Stimulated activated CD8-positive, alpha-beta memory T cell treated with anti-CD3 and anti-CD28 coated beads, Interleukin-15, amount 100 ng/mL, for 24 hours (primary cell): ENCODE measurements around the gene FLT1.

ENCODE experiments used
- DNase-seq: peaks from one replicate; pipeline ENCODE4 v3.0.0-alpha.2; 2020; ENCODE audit warnings: low read depth

The FLT1 gene

DNA sequence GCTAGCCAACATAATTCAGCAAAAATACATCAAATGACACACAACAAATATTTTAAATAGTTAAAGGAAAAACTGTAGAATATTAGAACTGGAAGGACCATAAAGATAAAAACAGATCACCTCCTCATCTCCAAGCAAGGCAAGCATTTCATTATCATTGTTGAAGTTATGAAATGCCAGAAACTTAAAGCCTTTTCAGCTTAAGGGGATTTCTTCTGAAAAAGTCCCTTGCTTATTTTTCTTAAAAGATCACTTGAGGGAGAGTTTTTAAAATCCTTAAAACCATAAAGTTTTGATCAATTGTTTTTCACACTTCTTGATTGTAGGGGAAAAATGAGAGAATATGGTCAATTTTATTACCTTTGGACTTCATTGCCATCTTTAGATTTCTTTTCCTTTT is 37.4 kb downstream of the FLT1 start:
- no peak for DNase-seq

DNA sequence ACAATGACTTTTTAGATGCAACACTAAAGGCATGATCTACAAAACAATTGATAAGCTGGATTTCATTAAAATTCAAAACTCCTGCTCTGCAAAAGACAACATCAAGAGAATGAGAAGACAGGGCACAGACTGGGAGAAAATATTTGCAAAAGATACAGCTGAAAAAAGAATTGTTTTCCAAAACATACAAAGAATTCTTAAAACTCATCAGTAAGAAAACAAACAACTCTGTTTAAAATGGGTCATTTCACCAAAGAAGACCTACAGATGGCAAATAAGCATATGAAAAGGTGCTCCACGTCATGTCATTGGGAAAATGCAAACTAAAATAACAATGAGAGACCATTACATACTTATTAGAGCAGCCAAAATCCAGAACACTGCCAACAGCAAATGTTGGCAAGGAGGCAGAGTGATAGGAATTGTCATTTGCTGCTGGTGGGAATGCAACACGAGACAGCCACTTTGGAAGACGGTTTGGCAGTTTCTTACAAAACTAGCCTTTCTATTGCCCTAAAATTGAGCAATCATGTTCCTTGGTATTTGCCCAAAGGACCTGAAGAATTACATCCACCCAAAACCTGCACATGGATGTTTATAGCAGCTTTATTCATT is 39.2 kb downstream of the FLT1 start:
- DNase-seq: no peak

DNA sequence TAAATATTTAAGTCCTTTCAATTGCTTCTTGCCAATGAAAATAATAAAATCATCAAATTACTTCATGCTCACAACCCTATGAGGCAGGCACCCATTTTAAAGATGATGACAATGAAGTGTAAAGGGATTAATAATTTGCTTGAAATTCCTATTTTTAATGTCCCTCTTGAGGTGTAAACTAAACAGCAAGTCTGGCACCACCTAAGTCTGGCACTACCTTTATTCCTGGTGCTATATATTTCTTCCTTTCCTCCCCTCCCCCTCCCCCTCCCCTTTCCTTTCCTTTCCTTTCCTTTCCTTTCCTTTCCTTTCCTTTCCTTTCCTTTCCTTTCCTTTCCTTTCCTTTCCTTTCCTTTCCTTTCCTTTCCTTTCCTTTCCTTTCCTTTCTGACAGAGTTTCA is 42.2 kb downstream of the FLT1 start:
- no peak for DNase-seq

DNA sequence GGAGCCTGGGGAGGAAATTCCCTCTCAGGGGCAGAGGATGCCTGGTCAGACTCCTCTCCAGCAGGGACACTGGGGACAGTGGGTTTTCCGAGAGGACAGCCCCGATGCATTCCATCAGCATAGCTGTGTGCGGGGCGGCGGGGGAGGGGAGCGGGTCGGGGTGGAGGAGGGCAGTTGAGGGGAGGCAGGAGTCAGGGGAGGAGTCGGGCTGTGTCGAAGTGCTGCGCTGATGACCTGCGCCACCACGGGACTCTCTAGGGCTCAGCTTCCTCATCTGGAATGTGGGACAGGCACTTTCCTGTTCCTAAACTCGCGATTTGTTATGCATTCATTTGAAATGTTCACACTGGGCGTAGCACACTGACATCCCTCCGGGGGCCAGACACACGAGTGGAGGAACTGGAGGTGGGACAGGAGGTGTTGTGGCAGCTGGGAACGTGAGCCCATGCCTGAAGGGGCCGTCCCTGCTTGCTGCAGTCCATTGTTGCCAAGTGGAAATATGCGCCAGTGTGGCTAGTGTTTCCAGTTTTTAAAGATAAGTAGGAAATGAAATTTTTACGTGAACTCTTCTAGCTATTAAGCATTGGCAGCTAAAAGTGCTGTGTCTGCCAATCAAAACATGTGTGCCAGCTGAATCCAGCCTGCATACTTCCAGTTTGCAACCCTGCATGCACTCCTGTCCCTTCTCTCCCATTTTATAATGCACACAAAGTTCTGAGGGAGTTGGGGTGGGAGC is 43.3 kb downstream of the FLT1 start:
- DNase-seq: no peak

DNA sequence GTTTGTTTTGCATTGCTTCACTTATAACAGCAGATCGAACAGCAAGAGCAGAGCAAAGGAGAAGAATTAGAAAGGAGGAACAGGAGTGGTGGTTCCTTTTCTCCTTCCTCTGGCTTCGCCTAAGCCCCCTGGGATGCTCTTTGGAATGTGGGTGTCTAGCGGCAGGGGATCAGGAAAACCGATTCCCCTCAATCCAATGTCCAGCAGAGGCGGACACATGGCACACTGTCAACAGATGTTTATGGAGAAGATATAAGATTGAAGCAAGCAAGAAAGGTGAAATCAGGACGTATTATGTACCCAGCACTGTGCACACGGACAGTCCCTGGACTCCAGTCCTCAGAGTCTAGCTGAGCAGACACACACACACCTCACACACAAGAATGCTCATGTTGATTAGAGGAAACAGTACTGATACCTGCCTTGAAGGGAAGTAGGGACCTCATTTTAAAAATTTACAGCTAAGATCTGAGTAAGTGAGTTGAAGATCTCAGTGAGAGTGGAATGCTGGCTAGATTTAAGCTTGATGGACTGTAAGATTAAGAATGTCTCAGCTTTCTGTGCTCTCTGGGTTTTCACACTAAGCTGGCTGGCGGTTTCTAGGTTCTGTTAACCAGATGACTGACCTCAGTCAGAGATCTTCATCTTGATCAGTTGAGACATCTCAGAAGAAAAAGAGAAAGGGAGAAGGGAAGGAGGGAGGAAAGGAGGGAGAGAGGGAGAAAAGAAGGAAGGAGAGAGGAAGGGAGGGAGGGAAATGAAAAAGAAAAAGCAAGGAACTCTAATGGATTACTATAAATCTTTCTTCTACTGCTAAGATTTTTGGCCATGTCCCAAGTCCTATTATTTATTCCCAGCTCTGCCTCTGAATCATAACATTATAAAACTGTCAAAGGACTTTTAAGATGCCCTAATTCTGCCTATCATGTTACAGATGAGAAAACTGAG is 44.8 kb downstream of the FLT1 start:
- DNase-seq: no peak

DNA sequence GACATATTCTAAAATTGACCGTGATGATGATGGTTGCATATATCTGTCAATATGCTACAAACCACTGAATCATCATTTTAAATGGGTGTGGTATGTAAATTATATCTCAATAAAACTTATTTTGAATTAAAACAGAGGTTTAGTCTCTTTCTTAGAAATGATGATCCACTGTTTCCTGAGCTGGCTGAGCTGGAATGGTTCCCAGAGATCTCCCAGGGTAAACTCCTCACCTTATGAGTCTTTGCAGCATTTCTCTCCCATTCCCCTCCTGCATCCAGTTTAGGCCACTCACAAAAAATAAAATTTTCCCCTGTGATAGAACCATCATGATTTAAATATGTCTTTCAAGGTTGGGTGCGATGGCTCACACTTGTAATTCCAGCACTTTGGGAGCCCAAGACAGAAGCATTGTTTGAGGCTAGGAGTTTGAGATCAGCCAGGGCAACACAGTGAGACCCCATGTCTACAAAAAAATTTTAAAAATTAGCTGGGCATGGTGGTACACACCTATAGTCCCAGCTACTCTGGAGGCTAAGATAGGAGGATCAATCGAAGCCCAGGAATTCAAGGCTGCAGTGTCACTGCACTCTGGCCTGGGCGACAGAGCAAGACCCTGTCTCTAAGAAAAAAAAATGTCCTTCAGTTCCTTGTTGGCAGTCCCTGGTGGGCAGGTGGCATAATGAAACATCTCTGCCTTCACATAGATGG is 46.1 kb downstream of the FLT1 start:
- DNase-seq: no peak

DNA sequence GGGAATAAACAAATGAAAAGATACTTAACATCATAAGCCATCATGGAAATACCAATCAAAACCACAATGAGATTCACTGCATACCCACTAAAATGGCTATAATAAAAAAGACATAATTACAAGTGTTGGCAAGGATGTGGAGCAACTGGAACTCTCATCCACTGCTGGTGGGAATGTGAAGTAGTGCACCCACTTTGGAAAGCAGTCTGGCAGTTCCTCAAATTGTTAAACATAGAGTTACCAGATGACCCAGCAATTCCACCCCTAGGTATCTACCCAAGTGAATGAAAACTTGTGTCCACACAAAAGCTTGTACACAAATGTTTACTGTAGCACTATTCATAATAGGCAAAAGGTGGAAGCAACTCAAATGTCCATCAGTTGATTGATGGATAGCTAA is 46.9 kb downstream of the FLT1 start:
- no peak for DNase-seq

DNA sequence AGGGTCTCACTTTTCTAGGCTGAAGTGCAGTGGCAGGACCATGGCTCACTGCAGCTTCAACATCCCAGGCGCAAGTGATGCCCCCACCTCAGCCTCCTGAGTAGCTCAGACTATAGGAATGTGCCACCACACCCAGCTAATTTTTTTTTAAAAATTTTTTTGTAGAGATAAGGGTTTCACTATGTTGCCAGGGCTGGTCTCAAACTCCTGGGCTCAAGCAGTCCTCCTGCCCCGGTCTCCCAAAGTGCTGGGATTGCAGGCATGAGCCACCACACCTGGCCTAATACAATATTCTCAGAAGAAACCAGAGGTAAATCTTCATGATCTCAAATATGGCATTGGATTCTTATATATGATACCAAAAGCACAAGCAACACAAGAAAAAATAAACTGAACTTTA is 47.7 kb downstream of the FLT1 start:
- no peak for DNase-seq

DNA sequence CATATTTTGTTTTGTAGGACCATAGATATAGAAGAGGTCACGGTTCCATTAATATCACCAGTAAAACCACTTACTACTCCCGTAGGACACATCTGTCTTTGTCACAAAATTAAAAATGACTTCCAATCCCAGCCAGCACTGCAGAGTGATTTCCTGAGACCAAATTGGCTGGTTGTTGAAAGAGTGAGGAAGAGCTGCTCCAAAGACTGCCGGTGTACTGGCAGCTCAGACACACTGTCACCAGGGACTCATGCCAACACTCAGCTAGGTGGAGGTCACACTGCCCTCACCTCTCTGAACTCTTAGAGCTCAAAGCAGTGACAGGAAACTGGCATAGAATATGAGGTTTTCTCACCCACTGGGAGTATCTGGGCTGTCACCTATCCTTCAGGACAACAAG is 52.1 kb downstream of the FLT1 start:
- DNase-seq: no peak

DNA sequence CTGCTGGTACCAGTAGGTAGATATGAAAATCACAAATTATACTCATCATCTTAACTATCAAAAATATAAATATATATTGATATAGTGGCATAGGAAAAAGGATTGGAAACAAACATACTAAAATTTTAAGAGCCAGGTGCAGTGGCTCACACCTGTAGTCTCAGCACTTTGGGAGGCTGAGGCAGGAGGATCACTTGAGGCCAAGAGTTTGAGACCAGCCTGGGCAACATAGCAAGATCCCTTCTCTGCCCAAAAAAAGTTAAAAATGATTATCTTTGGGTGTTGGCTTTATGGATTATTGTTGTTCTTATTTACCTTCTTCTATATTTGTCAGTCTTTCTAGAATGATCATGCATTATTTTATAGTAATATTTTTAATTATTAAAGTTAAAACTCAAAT is 53.4 kb downstream of the FLT1 start:
- no peak for DNase-seq

DNA sequence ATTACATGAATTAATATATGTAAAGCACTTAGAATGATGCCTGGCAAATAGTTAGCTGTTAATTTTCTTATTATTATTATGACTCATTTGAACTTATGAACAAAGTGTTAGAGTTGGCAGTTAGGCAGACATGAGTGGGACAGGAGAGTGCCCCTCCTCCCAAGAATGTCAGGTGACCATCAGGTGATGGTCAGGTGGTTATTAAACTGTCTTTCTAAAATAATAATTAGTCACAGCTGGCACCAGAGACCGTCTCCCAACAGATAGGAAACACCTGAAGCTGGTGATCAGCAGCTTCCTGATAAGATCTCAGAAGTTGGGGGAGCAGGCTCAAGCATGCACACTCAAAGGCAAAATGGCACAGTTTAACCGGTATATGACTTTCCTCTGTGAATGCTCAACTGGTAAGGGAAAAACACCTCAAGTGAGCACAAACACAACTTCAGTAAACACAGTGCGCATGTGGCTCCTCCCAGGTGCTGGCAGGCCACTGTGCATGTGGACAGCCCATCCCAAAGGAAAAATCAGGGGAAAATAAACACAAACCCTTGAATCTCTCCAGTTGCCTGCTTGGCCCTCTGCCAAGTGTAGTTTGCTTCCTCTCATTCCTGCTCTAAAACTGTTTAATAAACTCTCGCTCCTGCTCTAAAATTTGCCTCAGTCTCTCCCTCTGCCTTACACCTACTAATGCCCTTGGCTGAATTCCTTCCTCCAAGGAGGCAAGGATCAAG is 54.0 kb downstream of the FLT1 start:
- no peak for DNase-seq

DNA sequence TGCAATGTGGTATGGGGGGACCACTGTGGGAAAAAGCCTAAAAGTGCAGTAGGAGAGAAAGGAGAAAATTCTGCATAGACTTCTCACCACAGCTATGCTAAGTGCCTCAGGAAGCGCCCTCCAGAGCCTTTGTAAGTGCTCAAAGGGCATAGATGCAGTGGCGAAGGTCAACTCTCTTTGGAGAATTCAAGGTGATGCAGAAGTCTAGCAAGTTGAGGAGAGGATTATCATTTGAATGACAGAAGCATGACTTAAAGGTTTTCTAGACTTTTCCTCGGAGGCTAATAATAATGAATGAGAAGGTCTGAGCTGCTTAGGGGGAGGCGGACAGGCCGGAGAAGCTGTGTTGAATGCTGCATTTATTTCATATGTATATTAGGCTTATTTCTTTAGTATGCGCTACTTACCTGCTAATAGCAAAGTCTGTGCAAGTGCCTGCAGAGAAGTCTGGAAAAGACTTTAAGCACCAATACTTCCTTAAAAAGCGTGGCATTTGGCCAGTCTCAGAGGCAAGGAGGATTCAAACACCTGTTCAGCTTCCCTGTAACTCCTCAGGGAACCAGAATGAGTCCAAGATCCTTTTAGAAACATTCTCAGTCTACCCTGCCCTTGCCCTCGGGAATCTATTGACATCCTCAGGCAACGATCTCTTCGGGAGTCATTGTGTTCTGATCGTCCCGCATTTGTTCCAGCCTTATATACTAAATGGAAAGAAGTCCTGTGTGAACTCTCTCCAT is 56.2 kb downstream of the FLT1 start:
- no peak for DNase-seq

DNA sequence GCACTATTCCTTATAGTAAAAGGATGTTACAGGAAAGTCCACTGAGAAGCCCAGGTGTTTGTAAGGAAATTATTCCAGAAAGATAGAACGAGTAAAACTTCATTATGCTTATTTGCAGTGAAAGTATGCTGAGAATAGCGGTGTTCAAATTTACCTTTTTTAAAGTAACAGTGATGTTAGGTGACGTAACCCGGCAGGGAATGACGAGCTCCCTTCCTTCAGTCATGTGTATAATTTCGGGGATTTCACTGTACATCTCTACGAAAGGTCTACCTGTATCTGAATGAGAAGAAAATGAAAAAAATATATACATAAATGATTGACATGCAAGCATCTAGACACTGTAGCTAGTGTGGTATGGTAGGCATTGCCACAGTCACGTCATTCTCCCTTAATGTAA is 56.9 kb downstream of the FLT1 start:
- no peak for DNase-seq

DNA sequence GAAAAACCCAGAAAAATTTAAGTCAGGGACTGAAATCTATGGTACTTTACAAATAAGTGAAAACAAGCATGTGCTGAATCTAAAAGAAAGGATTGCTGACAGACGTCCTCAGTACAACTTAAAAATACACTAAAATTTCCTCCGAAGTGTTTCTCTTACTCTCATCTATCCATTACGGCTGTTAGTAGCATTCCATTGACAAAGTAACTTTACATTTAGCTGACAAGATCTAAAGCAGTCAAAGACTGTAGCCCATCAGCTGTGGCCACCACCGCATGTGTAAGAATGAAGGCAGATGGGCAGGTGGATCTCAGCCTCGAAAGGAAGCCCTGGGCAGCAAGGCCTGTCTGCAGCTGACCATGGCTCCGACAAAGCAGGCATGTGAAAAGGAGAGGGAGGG is 59.0 kb downstream of the FLT1 start:
- no peak for DNase-seq

DNA sequence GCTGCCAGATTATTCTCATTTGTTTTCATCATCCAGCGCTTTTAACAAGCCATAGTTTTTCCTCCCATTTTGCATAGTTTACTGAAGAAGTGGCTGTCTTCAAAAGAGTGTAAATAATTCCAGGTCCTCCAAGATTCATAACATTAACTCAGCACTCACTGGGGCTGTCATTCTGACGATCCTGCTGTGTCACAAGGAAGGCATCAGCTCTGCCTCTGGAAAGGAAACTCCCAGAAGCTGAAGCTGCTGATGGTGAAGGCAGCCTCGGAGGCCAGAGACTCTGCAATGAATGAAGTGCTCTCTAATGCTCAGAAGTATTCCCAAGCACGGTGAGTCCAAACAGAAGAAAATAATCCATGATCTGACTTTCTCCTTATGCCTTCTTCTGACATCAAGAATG is 60.0 kb downstream of the FLT1 start:
- no peak for DNase-seq

DNA sequence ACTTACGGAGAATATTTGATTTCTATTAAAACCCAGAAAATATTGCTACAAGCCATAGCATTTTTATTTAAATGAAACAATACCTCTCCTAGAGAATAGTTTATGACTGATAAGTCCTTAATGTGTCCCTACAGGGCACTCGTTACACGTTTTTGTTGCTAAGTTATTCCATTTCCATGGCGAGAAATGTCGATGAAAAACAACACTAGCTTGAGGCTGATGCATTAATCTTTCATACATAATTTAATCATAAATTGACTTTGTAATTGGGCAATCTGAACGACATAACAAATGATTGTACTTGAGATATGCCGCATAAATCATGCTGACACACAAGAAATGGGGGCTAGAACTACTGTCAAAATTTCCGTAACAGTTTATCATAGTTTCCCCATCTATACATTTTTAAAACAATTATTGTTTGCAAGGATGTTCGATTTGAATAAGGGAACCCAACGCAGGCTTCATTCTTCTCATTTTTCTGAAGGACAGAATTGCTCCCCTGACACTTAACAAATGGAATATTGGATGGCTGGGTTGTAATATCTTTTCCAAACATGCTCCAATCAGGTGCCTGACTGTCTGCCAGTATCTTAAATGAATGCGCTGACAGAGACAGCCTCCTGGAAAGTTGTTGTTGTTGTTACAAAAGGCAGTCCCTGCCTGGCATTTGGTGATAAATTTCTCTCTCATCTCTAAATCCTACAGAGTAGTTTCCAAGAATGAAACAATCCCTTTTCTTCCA is 61.9 kb downstream of the FLT1 start:
- no peak for DNase-seq

DNA sequence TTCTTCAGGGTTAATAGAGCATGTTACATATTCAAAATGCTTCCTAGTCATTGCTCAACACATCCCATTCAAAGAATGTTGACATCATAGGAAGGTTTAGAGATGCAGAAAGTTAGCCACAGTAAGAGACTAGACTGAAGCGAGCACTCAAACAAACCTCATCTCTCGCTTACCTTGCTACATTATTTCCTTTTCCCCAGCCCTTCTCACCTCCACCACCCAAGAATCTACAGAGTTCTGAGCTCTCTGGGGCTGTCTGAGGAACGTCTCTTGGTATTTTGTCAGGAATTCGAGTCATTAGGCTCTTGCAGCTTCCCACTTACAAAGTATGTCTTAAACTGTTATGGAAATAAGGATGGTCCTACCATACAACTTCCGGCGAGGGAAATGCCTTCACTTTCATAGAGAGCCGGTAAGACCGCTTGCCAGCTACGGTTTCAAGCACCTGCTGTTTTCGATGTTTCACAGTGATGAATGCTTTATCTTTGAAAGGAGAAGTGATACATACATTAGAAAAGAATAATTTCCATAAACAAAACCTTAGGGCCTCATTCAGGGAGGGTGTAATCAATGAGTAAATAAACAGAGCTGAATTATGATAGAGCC is 65.1 kb downstream of the FLT1 start:
- no peak for DNase-seq

DNA sequence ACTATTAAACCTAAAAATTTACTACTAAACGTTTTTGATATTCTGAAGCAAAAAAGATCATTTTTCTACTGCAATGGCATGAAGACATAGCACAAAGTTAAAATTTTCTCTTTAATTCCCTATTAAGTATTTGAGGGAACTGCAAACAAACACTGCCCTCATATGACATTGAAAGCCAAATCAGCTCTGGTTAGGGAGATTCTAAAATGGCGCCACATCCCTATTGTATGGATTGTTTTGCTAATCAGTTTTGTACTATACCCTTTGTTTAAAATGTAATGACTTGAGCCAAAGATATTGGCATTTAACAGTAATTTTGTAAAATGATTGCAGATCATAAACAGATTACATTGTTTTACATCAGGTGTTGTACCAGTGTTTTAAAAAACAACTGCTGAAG is 65.8 kb downstream of the FLT1 start:
- no peak for DNase-seq

DNA sequence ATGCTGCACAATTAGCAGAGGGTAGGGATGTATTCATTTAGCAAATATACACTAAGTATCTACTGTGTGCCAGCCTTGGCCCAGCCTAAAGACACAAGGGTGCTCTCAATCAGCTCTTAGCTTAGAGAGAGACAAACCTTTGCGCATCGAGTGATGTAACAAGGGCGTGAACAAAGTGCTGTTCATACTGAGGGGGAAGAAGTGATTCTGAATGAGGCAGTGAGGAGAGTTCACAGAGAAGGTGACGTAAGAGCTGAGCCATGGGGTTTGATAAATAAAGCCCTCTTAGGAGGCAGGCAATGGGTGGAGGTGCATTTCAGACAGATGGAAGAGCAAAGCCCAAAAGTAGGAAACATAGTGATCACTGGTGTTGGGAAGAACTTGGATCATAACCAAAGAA is 68.5 kb downstream of the FLT1 start:
- no peak for DNase-seq

DNA sequence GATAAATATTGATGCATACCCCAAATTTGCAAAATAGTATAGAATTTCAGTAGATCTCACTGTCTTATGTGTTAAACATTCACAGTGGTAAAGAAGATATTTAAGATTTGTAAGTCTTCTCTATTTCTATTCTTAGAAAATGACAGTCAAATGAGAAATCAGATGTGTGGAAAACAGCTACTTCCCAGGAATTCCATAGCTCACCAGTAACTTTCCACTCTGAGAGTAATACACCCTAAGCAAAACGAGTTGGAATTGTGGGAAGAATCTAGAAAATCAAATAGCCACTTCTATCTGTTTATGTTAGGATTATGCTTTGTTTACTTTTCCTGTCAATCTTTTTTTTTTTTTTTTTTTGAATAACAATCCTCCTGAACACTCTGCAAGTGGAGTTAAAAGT is 69.1 kb downstream of the FLT1 start:
- DNase-seq: no peak
